ENCODE measurements around the gene BDKRB2.

- TF ChIP-seq CTCF (IDR thresholded peaks at IDR 0.05) (no peak), POLR2A (IDR thresholded peaks at IDR 0.05) (no peak)
These were observed 56.4 kb downstream of the BDKRB2 start for GRCh38 chr14:96261053-96261452.

Measured in adrenal gland (tissue), 5 donors.